Uterus (tissue), 2 donors: Measurements from ENCODE around the gene VMP1.
"Not testable (repeated sequence)": the region's sequence is repeated elsewhere in the genome, so short reads cannot be mapped to it uniquely, and the experiment has no call there.

Experiments used
- CTCF ChIP-seq, 4 experiments: fragments of 200-600 bp in 2 of 4; fragments of 450-650 bp in 2 of 4; sonication (generic) in 2 of 4; IDR thresholded peaks; one replicate each; pipeline ENCODE4 v1.5.1; 2016 to 2019; ENCODE audit warnings: antibody characterized with exemption in 4 of 4, mild to moderate bottlenecking in 2 of 4, moderate library complexity in 1 of 4
- POLR2A ChIP-seq, 2 donors: fragments of 450-650 bp; IDR thresholded peaks; one replicate each; pipeline ENCODE4 v1.6.1; 2016; ENCODE audit warnings: antibody characterized with exemption in 2 of 2, mild to moderate bottlenecking in 1 of 2, moderate library complexity in 1 of 2

- TF ChIP-seq CTCF, POLR2A (IDR thresholded peaks at IDR 0.05): not testable (repeated sequence)
Measured at GRCh38 chr17:59873414-59873813, 166.0 kb downstream of the VMP1 start.
